SH-SY5Y (cell line): ENCODE results near the gene PHC2.

Experiments used
- GATA2 ChIP-seq: IDR thresholded peaks from 2 replicates; pipeline ENCODE4 v1.6.1; 2011; ENCODE audit warnings: mild to moderate bottlenecking, low read depth, low read length
- GATA3 ChIP-seq: IDR thresholded peaks from 2 replicates; pipeline ENCODE4 v1.6.1; 2011; ENCODE audit warnings: low read depth, mild to moderate bottlenecking, low read length, moderate library complexity

Gene PHC2

GRCh38 chr1:33420870-33421775, 9.8 kb downstream of the PHC2 start:
- TF ChIP-seq GATA3 = no peak
- no peak for TF ChIP-seq GATA2

GRCh38 chr1:33418811-33419210, 12.1 kb downstream of the PHC2 start:
- TF ChIP-seq GATA2 (no peak), GATA3 (no peak)

- TF ChIP-seq GATA2 (no peak), GATA3 (no peak)
These were observed 16.0 kb downstream of the PHC2 start for GRCh38 chr1:33414879-33415278.

- TF ChIP-seq GATA2 = no peak
These were observed 20.7 kb downstream of the PHC2 start for GRCh38 chr1:33410091-33410701.

GRCh38 chr1:33408093-33408436, 22.8 kb downstream of the PHC2 start:
- TF ChIP-seq GATA2 = no peak

DNA sequence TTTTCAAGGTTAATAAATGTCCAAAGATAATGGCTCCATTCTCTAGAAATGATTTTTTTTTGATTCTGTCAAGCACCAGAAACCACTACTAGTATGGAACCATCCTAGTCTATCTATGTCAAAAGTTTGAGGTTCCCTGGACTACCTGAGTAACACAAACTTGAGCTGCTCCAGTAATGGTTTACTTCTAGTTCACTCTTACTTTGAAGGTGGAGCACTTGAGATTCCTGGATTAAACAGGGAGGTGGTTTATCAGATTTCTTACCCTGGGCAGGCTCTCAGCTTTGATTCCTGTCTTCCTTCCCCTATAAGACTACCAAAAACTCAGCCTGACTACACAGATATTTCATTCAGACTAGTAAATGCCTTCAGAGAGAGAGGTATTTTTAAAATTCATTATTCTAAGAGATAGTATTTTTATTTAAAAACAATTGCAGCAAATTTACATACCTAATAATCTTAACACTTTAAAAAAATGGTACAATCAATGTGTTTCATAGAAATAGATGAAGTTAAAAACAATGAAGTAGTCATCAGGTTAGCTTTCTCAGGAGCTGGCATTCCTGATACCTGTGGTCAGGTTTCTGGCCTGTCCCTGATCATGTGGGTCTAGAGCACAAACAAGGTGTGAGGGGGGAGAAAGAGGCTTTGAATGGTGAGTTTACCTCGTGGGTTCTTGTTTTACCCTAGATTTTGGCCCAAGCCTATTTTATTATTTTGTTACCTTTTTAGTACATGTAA, 23.4 kb downstream of the PHC2 start:
- no peak for TF ChIP-seq GATA2

DNA sequence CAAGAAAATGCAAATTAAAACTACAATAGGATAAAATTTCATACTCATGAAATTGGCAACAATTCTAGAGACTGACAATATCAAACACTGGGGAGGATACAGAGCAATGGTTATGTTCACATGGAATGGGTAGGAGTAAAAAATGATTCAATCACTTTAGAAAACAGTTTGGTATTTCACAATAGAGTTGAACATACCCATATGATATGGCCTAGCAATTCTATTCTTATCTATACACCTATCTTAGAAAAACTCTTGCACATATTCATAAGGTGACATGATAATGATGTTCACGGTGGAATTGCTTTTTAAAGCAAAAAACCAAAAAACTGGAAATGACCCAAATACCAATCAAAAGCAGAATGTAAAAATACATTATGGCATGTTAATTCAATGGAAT, 28.7 kb downstream of the PHC2 start:
- no peak for TF ChIP-seq GATA3
- TF ChIP-seq GATA2 = no peak

DNA sequence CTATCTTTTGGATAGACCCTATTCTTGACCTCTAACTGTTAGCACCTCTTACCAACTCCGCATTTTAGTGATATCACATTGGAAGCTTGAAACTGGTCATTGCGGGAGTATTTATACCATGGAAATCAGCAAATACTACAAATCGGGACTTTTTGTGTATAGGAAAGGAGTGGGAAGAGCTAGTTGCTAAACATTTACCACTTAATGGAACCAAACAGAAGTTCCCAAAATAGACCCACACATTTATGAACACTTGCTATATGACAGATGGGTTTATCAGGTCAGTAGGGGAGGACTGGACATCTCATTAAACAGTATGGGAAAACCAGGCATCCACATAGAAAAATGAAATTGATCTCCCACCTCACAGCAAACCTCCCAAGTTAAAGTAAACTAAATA, 29.4 kb downstream of the PHC2 start:
- TF ChIP-seq GATA2 (no peak), GATA3 (no peak)

- TF ChIP-seq GATA3 = no peak
- TF ChIP-seq GATA2 = no peak
These were observed 30.6 kb downstream of the PHC2 start for GRCh38 chr1:33400153-33400911.

DNA sequence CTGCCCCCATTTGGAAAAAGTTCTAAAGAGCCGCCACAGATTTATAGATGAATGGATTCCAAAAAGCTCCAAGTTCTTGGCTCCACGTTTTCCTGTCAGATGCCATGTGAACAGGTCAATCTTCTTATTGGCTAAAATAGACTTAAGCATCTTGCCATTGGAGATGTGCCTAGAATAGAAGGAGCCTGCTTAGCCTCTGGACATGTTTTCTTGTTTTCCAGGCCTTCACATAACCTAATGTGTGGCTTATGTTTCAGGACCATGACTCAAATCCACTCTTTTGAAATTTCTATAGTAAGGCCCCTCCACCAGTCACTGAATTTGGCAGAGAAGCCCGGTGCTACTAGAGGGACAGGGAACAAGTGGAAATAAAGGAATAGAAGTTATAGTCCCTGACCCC, 31.5 kb downstream of the PHC2 start:
- TF ChIP-seq GATA2 = no peak

DNA sequence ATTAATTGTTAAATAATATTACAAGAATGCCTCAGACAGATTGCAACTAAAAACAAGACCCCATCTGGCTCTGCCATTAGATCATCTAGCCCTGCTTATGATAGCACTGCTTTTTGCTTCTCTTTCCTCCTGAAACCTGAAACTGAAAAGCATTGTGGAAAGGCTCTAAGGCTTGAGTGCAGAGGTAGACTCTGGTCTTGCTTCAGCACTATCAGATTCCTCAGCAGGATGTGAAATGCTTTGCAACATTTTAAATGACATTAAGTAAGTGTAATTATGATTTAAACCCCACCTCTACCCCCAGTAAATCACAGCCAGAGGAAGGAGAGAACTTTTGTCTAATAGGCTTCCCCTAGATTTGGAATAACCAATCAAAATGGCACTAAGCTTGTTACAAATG, 32.9 kb downstream of the PHC2 start:
- TF ChIP-seq GATA2 = no peak
- no peak for TF ChIP-seq GATA3

DNA sequence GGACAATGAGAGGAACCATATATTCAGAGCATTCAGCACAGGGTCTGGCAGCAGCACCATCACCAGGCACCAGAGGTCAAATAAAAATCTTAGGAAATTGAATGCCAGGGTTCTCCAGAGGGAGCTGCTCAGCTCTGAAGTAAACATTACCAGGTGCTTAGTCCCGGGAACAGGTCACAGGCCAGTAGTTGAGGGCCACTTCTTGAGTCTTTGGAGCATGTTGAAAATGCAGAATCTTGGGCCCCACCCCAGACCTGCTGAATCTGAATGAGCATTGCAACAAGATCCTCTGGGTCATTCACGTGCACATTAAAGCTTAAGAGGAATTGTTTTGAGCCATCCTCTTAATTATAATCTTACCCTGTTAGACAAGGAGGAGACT, 33.8 kb downstream of the PHC2 start:
- TF ChIP-seq GATA2 (no peak), GATA3 (no peak)

DNA sequence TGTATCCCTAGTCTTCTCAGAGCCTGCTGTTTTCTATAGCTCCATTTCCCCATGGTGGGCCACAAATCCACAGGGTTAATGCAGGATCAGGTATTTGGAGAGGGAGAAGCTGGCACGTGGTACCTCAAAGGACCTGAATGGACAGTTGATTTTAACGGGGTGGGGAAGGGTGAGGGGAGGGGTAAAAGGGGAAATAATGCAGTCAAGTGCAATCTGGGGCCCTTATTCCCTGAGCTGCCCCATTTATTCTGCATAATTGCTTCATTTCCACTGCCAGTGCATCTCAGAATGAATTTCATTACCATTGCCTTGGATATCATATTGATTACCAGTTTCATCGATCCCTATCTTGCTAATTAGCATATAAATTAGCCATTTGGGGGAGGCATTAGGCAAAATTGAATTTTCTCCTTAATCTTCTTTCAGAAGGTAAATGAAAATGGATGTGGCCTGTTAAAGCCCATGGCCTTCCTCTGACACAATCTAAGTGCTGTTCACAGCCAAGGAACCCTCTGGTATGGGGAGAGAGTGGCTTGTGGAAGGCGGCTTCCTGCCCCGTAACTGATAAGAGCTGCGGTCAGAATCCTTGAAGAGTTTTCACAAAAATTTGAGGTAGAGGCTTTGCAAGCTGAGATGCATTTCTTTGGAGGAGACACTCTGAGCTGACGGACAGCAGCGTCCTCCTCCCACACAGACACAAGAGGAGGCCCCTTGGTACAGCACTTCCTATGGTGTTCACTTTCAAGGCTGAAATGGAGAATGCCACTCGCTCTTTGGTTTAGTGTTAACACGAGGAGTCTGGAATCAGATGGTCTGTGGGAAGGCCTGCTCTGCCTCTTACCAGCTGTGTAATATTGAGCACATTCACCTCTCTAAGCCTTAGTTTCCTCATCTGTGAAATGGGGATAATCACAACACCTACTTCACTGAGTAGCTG, 34.4 kb downstream of the PHC2 start:
- TF ChIP-seq GATA2 = no peak
- TF ChIP-seq GATA3 = no peak
